H1 (cell line): Measurements from ENCODE around the gene THPO. TPM values are rescaled to one million over a fixed set of nuclear protein-coding genes. Genes with fewer than 3 reads are reported as not detected.
A peak's percentile ranks its signal among the peaks of the same experiment; 100 is the strongest.

Experiments
- CEBPB ChIP-seq: IDR thresholded peaks from 2 replicates; pipeline ENCODE4 v1.6.1; 2012; ENCODE audit warnings: low read depth, low read length
- CTBP2 ChIP-seq: IDR thresholded peaks from 2 replicates; pipeline ENCODE4 v1.7.0; 2011; ENCODE audit warnings: borderline replicate concordance, mild to moderate bottlenecking, moderate library complexity, mixed read lengths, low read length; ENCODE audit not compliant: insufficient read depth, insufficient read length
- EP300 ChIP-seq, 2 experiments: IDR thresholded peaks; 1 replicate in 1 of 2; 2 replicates in 1 of 2; pipeline ENCODE4 v1.6.1; 2011 to 2012; ENCODE audit warnings: low read depth in 2 of 2, low read length in 2 of 2, mild to moderate bottlenecking in 2 of 2, borderline replicate concordance in 1 of 2, inconsistent platforms in 1 of 2, moderate library complexity in 1 of 2
- GABPA ChIP-seq: IDR thresholded peaks from 2 replicates; pipeline ENCODE4 v1.6.1; 2011; ENCODE audit warnings: mild to moderate bottlenecking, low read length, moderate library complexity, borderline replicate concordance; ENCODE audit not compliant: insufficient read depth
- GTF2F1 ChIP-seq: IDR thresholded peaks from 2 replicates; pipeline ENCODE4 v1.6.1; 2012; ENCODE audit warnings: low read depth, low read length, improper control_type of control experiment, borderline replicate concordance
- HDAC2 ChIP-seq, 2 experiments: fragments of 300-600 bp in 1 of 2; sonication (generic) in 1 of 2; IDR thresholded peaks; 2 replicates each; pipeline ENCODE4 v1.6.1; 2011 to 2012; ENCODE audit warnings: low read depth in 2 of 2, low read length in 2 of 2, mild to moderate bottlenecking in 2 of 2, moderate library complexity in 2 of 2, borderline replicate concordance in 1 of 2, inconsistent platforms in 1 of 2
- HDAC6 ChIP-seq: IDR thresholded peaks from one replicate; pipeline ENCODE4 v1.7.1; 2012; ENCODE audit warnings: low read depth, mild to moderate bottlenecking, inconsistent platforms, low read length, moderate library complexity
- JUN ChIP-seq: IDR thresholded peaks from 2 replicates; pipeline ENCODE4 v1.6.1; 2011; ENCODE audit warnings: low read depth, mild to moderate bottlenecking, improper control_type of control experiment, low read length
- NANOG ChIP-seq: IDR thresholded peaks from 2 replicates; pipeline ENCODE4 v1.6.1; 2011; ENCODE audit warnings: low read length, low read depth, mild to moderate bottlenecking, inconsistent platforms; ENCODE audit not compliant: insufficient read depth, poor library complexity, severe bottlenecking
- PHF8 ChIP-seq: fragments of 200-600 bp; sonication (generic); conservative IDR thresholded peaks from 2 replicates; pipeline ENCODE4 v1.7.1; 2012; ENCODE audit warnings: low read depth, mild to moderate bottlenecking, inconsistent platforms, low read length, moderate library complexity
- RAD21 ChIP-seq, 2 experiments: IDR thresholded peaks in 1 of 2; conservative IDR thresholded peaks in 1 of 2; 2 replicates each; pipeline ENCODE4 v1.6.1; 2011; ENCODE audit warnings: low read depth in 2 of 2, low read length in 2 of 2, improper control_type of control experiment in 1 of 2, inconsistent platforms in 1 of 2, mild to moderate bottlenecking in 1 of 2, moderate library complexity in 1 of 2
- RNF2 ChIP-seq: fragments of 200-900, 300-1000 bp; sonication (generic); IDR thresholded peaks from 2 replicates; pipeline ENCODE4 v1.7.1; 2016; ENCODE audit warnings: borderline replicate concordance, low read depth, mild to moderate bottlenecking, antibody characterized with exemption, low read length; ENCODE audit not compliant: poor library complexity, severe bottlenecking; ENCODE audit errors: missing control alignments
- RXRA ChIP-seq: IDR thresholded peaks from 2 replicates; pipeline ENCODE4 v1.6.1; 2011; ENCODE audit warnings: low read depth, mild to moderate bottlenecking, low read length, moderate library complexity; ENCODE audit not compliant: insufficient read depth
- SP1 ChIP-seq: IDR thresholded peaks from 2 replicates; pipeline ENCODE4 v1.6.1; 2011; ENCODE audit warnings: low read depth, low read length
- TBP ChIP-seq: IDR thresholded peaks from 2 replicates; pipeline ENCODE4 v1.6.1; 2011; ENCODE audit warnings: low read depth, low read length, improper control_type of control experiment
- TCF12 ChIP-seq: IDR thresholded peaks from 2 replicates; pipeline ENCODE4 v1.6.1; 2011; ENCODE audit warnings: low read depth, mild to moderate bottlenecking, low read length
- ZNF274 ChIP-seq: IDR thresholded peaks from 2 replicates; pipeline ENCODE4 v1.7.0; 2012; ENCODE audit warnings: low read length, borderline replicate concordance; ENCODE audit errors: extremely low read depth
- polyA plus RNA-seq, 7 experiments: library from polyadenylated mRNA; depleted of rRNA in 3 of 7; stranded (reverse) in 5 of 7; unstranded in 2 of 7; fragments of >200 nt in 5 of 7; fragments of 200-250 nt in 2 of 7; gene quantifications; 1 replicate in 5 of 7; 2 replicates in 1 of 7; 4 replicates in 1 of 7; pipeline versions ENCODE4 v1.2.1 to v1.2.3, GENCODE V29; 2011 to 2013; ENCODE audit warnings: missing spikeins in 2 of 7, mixed read lengths in 2 of 7
- total RNA-seq: library from RNA; stranded (reverse); fragmentation: NEBNext Ultra II Directional; extraction: Animal tissue kit (Norgen Biotek cat#: 25700); gene quantifications from 2 replicates; pipeline ENCODE4 v1.2.1, GENCODE V29; 2021
- TF ChIP-seq, protein P1 (sequence below): IDR thresholded peaks from 2 replicates; pipeline ENCODE4 v1.6.1; 2012; ENCODE audit warnings: inconsistent platforms
- TF ChIP-seq, protein P2 (sequence below): IDR thresholded peaks from 2 replicates; pipeline ENCODE4 v1.6.1; 2011; ENCODE audit warnings: low read length, improper control_type of control experiment

Gene THPO
- total and polyA plus RNA-seq, 2 of the 8 experiments (the other 6 are each of a cell fraction or from before 2014, with no cell fraction given): 0.82 to 1.2 TPM

DNA sequence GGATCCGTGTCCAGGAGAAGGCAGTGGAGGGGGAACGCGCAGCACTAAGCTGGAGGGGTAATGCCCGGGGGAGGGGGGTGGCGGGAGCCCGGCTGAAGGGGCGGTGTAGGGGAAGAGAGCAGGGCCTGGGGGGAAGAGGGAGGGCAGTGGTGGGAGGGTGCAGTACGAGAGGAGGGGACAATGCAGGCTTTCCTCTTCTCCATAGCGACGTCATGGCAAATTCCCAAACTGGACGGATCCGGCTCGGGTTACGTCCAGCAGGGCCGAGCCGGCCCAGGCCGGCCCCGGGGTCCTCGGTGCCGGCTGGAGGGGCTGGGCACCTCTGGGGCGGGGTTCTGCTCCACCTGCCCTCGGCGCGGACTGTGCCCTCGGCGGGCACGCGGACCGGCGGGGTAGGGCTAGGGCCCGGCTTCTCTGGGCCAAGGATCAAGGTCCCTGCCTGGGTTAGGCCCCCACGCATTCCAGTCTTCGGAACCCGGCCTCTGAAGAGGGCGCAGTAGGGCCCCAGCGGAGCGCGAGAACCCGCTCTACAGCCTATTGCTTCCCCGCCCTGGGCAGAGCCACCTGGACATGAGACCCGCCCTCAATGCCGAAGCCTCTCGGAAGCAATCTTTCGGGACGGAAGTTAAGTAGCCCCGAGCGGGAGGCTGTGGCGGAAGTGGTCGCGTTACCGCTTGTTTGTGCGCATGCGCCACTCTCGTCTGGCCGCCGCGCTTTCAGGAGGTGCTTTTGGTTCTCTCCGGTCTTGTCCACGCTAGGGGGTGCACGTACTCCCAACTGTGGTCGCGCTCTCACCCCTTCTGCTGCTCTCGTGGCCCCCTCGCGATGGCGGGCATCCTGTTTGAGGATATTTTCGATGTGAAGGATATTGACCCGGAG lies 15.1 kb downstream of the THPO start (continued):
- TF ChIP-seq RAD21 (IDR thresholded peaks at IDR 0.05 in 1 of 2, conservative IDR thresholded peaks at IDR 0.05 in 1 of 2; ENCODE audit: low read depth in 2 of 2, low read length in 2 of 2) (peak; percentile 11 to 30; a peak in 2 of 4 replicates), ZNF274 (no peak), JUN (0 out of 2 replicates have a peak, but pooled peaks have one; percentile 50), RXRA (no peak), PHF8 (peak; percentile 84), HDAC2 (IDR thresholded peaks at IDR 0.05; ENCODE audit: borderline replicate concordance in 1 of 2, low read depth in 2 of 2, low read length in 2 of 2) (peak in 1 of 2 experiments; percentile 57; a peak in 1 of 4 replicates), GABPA (peak; percentile 79; the same call in 1 of the 2 replicates), RNF2 (no peak), GTF2F1 (no peak), NANOG (no peak), SP1 (0 out of 2 replicates have a peak, but pooled peaks have one; percentile 30), TCF12 (0 out of 2 replicates have a peak, but pooled peaks have one; percentile 1), TBP (peak; percentile 73), CTBP2 (no peak), CEBPB (no peak), EP300 (IDR thresholded peaks at IDR 0.05; ENCODE audit: borderline replicate concordance in 1 of 2, low read depth in 2 of 2, low read length in 2 of 2) (no peak; a peak in 1 of 3 replicates), HDAC6 (no peak)
- TF ChIP-seq, protein P1, sequence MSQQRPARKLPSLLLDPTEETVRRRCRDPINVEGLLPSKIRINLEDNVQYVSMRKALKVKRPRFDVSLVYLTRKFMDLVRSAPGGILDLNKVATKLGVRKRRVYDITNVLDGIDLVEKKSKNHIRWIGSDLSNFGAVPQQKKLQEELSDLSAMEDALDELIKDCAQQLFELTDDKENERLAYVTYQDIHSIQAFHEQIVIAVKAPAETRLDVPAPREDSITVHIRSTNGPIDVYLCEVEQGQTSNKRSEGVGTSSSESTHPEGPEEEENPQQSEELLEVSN: peak; percentile 85; the same call in 1 of the 2 replicates
- TF ChIP-seq, protein P2, sequence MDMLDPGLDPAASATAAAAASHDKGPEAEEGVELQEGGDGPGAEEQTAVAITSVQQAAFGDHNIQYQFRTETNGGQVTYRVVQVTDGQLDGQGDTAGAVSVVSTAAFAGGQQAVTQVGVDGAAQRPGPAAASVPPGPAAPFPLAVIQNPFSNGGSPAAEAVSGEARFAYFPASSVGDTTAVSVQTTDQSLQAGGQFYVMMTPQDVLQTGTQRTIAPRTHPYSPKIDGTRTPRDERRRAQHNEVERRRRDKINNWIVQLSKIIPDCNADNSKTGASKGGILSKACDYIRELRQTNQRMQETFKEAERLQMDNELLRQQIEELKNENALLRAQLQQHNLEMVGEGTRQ: no peak
